KMS-11 (cell line): Measurements from ENCODE around the gene PGAP6.
A peak's percentile ranks its signal among the peaks of the same experiment; 100 is the strongest.

Source experiments
- H2AFZ ChIP-seq: fragments of 200-600 bp; sonication (generic); 2 replicates; pipeline ENCODE4 v1.6.1; 2016; ENCODE audit warnings: antibody characterized with exemption, mixed run types, low read depth
- H3K27ac ChIP-seq: fragments of 200-600 bp; sonication (generic); 2 replicates; pipeline ENCODE4 v1.6.1; 2016; ENCODE audit warnings: mild to moderate bottlenecking, mixed run types
- H3K27me3 ChIP-seq: fragments of 200-600 bp; sonication (generic); 2 replicates; pipeline ENCODE4 v1.6.1; 2017; ENCODE audit warnings: mild to moderate bottlenecking, low read depth, mixed run types, moderate library complexity; ENCODE audit not compliant: insufficient read depth
- H3K36me3 ChIP-seq: fragments of 200-600 bp; sonication (generic); 2 replicates; pipeline ENCODE4 v1.6.1; 2017; ENCODE audit warnings: mild to moderate bottlenecking, mixed run types; ENCODE audit not compliant: insufficient read depth
- H3K4me1 ChIP-seq: fragments of 200-600 bp; sonication (generic); 2 replicates; pipeline ENCODE4 v1.6.1; 2016; ENCODE audit warnings: mild to moderate bottlenecking, low read depth, mixed run types; ENCODE audit not compliant: poor library complexity, severe bottlenecking
- H3K4me2 ChIP-seq: fragments of 200-600 bp; sonication (generic); 2 replicates; pipeline ENCODE4 v1.7.0; 2016; ENCODE audit warnings: mild to moderate bottlenecking, mixed run types
- H3K4me3 ChIP-seq: fragments of 200-600 bp; sonication (generic); IDR thresholded peaks from 2 replicates; pipeline ENCODE4 v1.6.1; 2017; ENCODE audit warnings: low read depth, low read length, mixed read lengths; ENCODE audit not compliant: insufficient read depth
- H3K79me2 ChIP-seq: fragments of 200-600 bp; sonication (generic); 2 replicates; pipeline ENCODE4 v1.6.1; 2016; ENCODE audit warnings: low read depth, mixed run types; ENCODE audit not compliant: insufficient read depth
- H3K9ac ChIP-seq: fragments of 200-600 bp; sonication (generic); 2 replicates; pipeline ENCODE4 v1.6.1; 2016; ENCODE audit warnings: mild to moderate bottlenecking, mixed run types
- H4K20me1 ChIP-seq: fragments of 200-600 bp; sonication (generic); 2 replicates; pipeline ENCODE4 v1.6.1; 2016; ENCODE audit warnings: mild to moderate bottlenecking, mixed run types; ENCODE audit not compliant: insufficient read depth
- TF ChIP-seq, protein P1 (sequence below): fragments of 200-600 bp; sonication (generic); conservative IDR thresholded peaks from 2 replicates; pipeline ENCODE4 v1.6.1; 2017; ENCODE audit warnings: low read depth, mild to moderate bottlenecking, antibody characterized with exemption, low read length, moderate library complexity, mixed read lengths

Gene PGAP6

DNA sequence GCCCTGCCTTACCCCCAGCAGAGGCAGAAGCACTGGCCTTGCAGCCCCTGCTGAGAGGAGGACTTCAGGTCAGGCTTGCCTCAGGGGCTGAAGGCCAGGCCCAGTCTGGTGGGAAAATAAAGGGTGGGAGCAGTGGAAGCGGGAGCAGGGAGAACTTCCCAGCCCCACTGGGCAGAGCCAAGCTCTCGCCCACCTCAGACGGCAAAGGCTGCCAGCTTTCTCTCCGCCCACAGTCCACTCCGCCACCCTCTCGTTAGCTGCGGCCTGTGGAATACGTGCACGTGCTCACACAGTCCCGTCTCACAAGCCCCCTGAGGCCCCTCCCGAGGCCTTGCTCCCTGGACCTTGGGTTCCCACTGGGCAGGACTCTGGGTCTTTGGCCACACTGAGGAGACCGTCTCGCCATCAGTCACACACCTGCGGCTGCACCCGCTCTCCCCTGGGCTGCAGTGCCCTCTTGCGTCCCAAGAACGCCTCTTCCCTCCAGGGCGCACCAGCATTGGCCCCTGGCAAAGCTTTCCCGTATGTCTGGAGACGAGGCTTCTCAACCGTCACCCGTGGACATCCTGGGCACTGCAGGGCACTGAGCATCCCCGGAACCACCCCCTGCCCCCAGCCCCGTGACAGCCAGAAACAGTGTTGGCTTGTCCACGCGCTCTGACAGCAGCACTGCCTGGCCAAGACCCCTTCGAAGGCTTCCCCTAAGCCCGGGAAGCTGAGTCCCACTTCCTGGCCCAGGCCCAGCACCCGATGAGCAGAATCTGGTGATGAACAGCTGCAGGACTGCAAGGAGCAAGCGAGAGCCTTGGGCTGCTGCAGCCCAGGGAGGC lies 19.7 kb downstream of the PGAP6 start:
- H3K4me3 ChIP-seq: no peak overlapping the region
- TF ChIP-seq, protein P1, sequence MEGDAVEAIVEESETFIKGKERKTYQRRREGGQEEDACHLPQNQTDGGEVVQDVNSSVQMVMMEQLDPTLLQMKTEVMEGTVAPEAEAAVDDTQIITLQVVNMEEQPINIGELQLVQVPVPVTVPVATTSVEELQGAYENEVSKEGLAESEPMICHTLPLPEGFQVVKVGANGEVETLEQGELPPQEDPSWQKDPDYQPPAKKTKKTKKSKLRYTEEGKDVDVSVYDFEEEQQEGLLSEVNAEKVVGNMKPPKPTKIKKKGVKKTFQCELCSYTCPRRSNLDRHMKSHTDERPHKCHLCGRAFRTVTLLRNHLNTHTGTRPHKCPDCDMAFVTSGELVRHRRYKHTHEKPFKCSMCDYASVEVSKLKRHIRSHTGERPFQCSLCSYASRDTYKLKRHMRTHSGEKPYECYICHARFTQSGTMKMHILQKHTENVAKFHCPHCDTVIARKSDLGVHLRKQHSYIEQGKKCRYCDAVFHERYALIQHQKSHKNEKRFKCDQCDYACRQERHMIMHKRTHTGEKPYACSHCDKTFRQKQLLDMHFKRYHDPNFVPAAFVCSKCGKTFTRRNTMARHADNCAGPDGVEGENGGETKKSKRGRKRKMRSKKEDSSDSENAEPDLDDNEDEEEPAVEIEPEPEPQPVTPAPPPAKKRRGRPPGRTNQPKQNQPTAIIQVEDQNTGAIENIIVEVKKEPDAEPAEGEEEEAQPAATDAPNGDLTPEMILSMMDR: peak; percentile 78
- H3K27me3 ChIP-seq: peaks cover 15% of the 10 kb centered on the region; the same call in 1 of the 2 replicates
- H3K4me1 ChIP-seq: peaks cover 8% of the 10 kb centered on the region
- H3K79me2 ChIP-seq: no peaks in the 10 kb centered on the region
- H3K4me2 ChIP-seq: peak overlapping the region; percentile 51; the same call in 1 of the 2 replicates
- H4K20me1 ChIP-seq: no peaks in the 10 kb centered on the region
- H2AFZ ChIP-seq: peak overlapping the region; percentile 89; the same call in 1 of the 2 replicates
- H3K9ac ChIP-seq: no peak overlapping the region
- H3K36me3 ChIP-seq: no peaks in the 10 kb centered on the region
- no peak overlapping the region for H3K27ac ChIP-seq

DNA sequence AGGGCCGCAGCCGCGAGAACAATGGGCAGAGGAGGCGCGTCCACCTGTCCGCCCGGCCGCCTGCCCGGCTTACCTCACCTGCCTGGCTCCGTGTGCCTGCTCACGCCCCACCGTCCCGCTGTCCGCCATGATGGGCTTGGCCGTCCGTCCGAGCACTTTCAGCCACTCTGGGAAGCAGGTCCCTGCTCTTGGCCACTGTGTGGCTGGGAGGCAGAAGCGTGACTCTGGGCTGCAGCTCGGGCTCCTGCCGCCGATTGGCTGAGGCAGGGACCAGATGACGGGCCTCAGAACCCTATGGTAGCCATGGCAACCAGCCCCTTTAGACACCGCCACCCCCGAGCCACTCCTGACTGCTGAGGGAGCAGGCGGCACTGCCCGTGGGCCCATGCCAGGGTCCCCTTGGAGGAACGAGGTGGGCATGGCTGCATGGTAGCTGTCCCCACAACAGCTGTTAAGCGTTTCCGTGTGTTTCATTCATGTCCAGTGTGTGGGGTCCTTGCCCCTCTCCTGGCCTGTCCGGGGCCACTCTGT lies 20.4 kb downstream of the PGAP6 start:
- H3K4me2 ChIP-seq: no peak overlapping the region
- H3K27ac ChIP-seq: no peak overlapping the region
- peaks cover 15% of the 10 kb centered on the region; the same call in 1 of the 2 replicates for H3K27me3 ChIP-seq
- no peaks in the 10 kb centered on the region for H3K36me3 ChIP-seq
- H3K79me2 ChIP-seq: no peaks in the 10 kb centered on the region
- H3K4me1 ChIP-seq: peaks cover 8% of the 10 kb centered on the region
- H4K20me1 ChIP-seq: no peaks in the 10 kb centered on the region
- H3K9ac ChIP-seq: no peak overlapping the region
- no peak overlapping the region for H2AFZ ChIP-seq
- TF ChIP-seq, protein P1: no peak
- H3K4me3 ChIP-seq: no peak overlapping the region

DNA sequence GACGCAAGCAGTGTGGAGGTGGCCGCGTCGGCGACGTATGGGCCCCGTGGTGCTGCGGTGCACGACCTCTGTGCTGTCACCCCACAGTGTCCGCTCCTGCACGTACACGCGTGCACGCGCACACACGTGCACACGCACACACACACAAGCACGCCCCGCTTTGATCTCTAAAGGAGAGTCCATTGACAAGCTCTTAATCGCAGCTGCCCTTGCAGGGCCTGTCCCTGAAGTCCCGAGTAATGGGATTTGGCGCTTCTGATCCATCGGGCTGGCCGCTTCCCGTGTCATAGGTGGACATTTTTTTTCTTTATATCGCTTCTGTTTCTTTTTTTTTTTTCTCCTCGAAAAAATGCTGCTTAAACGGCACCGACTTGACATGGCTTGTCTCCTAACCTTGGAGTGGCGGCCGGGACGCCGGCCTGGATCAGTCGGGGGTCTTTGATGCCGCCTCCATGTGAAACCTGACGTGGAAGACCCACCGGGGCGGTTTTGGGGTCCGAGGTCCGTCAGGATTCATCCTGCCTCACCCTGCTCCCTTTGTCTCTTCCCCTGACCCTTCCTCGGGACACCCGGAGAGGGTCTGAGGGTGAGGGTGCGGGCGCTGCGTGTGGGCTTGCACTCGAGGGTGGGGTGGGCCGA lies 21.0 kb downstream of the PGAP6 start:
- no peak overlapping the region for H2AFZ ChIP-seq
- peaks cover 15% of the 10 kb centered on the region; the same call in 1 of the 2 replicates for H3K27me3 ChIP-seq
- TF ChIP-seq, protein P1: no peak
- peaks cover 8% of the 10 kb centered on the region for H3K4me1 ChIP-seq
- H3K79me2 ChIP-seq: no peaks in the 10 kb centered on the region
- no peak overlapping the region for H3K4me3 ChIP-seq
- no peaks in the 10 kb centered on the region for H4K20me1 ChIP-seq
- H3K36me3 ChIP-seq: no peaks in the 10 kb centered on the region
- H3K4me2 ChIP-seq: no peak overlapping the region
- H3K27ac ChIP-seq: no peak overlapping the region
- H3K9ac ChIP-seq: no peak overlapping the region

DNA sequence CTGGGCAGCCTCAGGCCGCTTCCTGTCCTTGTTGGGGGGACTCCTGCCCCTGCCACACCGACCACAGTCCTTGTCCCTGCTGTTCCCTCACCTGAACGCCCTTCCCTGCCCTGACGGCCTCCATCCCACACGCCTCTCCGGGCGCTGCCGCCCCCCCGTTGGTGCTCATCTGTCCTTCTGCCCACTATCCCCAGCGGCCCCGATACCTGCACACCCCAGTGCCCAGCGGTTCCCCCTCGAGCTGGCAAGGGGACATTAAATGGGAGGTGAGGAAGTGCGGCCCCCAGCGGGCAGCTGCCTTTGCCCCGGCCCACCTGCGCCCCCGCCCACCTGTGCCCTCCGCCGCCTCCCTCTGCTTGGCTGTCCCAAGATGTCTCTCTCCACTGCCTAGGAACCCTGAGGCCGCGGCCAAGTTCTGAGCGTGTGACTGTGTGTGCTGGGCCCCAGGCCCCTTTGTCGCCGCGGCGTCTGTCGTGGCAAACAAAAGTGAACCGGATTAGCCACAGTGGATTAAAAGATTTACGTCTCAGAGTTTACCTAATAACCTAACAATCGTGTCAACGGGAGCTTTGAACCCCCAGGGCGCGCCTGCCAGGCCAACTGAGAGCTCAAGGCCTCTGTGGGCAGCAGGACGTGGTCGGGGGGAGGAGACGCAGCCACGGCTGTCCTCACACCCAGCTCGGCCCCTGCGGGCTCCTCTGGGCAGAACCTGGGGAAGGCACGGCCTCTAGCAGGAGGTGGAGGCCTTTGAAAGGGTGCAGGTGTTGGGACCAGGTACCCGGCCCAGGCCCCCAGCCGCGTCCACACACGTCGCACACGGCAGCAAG lies 21.7 kb downstream of the PGAP6 start:
- H3K27ac ChIP-seq: no peak overlapping the region
- no peak overlapping the region for H3K4me3 ChIP-seq
- no peaks in the 10 kb centered on the region for H3K36me3 ChIP-seq
- no peak overlapping the region for H2AFZ ChIP-seq
- no peaks in the 10 kb centered on the region for H3K79me2 ChIP-seq
- peaks cover 8% of the 10 kb centered on the region for H3K4me1 ChIP-seq
- TF ChIP-seq, protein P1: no peak
- no peak overlapping the region for H3K9ac ChIP-seq
- H3K27me3 ChIP-seq: peaks cover 15% of the 10 kb centered on the region; the same call in 1 of the 2 replicates
- H4K20me1 ChIP-seq: no peaks in the 10 kb centered on the region
- H3K4me2 ChIP-seq: no peak overlapping the region
